ENCODE data around the gene TANGO2. TPM values are rescaled to one million over a fixed set of nuclear protein-coding genes. Genes with fewer than 3 reads are reported as not detected.
A peak's percentile ranks its signal among the peaks of the same experiment; 100 is the strongest.

TANGO2 gene
- total and polyA plus RNA-seq, 2 experiments from 2014 or later, result 18.7 to 21.9 TPM

- H3K36me3 ChIP-seq, result no peaks in the 10 kb centered on the region
These were observed 47.2 kb upstream of the TANGO2 start for GRCh38 chr22:19973551-19974267.

DNA sequence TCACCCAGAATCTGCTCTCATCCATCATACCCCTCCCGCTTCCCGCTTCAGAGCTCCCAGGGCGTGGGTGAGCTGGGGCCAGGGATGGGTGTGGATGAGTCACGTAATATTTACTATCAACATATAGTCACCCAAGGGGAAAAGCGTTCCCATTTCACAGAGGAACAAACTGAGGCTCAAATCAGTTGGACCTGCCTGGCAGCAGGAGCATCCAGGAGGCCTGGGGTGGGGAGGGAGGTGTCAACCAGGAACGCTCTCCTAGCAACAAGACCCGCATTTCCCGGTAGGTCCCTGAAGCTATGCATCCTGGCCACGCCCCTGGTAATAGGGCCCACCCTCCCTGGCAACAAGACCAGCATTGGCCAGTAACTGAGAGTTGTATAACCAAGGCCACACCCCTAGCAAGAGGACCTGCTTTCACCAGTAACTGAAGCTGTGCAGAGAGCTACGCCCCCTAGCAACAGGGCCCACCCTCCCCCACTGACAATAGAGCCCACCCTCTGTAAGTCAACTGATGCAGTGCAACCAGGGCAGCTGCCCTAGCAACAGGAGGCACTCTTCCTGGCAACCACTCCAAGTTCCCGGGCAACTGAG is 46.5 kb upstream of the TANGO2 start:
- DNase-seq (ENCODE audit: low read depth in 1 of 2, low spot score in 1 of 2), result peak; percentile 62 to 68
- H3K27ac ChIP-seq, result no peak overlapping the region
- no peaks in the 10 kb centered on the region for H3K4me1 ChIP-seq (ENCODE audit: low read depth)
- no peak for TF ChIP-seq CTCF (IDR thresholded peaks at IDR 0.05; ENCODE audit: low read depth, low read length)
- H3K9me3 ChIP-seq (ENCODE audit: low read depth), result no peaks in the 10 kb centered on the region
- H3K36me3 ChIP-seq, result no peaks in the 10 kb centered on the region
- H3K27me3 ChIP-seq, result no peaks in the 10 kb centered on the region
- no peak overlapping the region for H3K4me3 ChIP-seq

More at GRCh38 chr22:19973551-19974267, 47.2 kb upstream of the TANGO2 start:
- no peak for DNase-seq (ENCODE audit: low read depth in 1 of 2, low spot score in 1 of 2)
- H3K4me3 ChIP-seq, result no peak overlapping the region
- no peaks in the 10 kb centered on the region for H3K4me1 ChIP-seq (ENCODE audit: low read depth)
- no peak for TF ChIP-seq CTCF (IDR thresholded peaks at IDR 0.05; ENCODE audit: low read depth, low read length)
- no peaks in the 10 kb centered on the region for H3K9me3 ChIP-seq (ENCODE audit: low read depth)
- no peaks in the 10 kb centered on the region for H3K27me3 ChIP-seq
- no peak overlapping the region for H3K27ac ChIP-seq

DNA sequence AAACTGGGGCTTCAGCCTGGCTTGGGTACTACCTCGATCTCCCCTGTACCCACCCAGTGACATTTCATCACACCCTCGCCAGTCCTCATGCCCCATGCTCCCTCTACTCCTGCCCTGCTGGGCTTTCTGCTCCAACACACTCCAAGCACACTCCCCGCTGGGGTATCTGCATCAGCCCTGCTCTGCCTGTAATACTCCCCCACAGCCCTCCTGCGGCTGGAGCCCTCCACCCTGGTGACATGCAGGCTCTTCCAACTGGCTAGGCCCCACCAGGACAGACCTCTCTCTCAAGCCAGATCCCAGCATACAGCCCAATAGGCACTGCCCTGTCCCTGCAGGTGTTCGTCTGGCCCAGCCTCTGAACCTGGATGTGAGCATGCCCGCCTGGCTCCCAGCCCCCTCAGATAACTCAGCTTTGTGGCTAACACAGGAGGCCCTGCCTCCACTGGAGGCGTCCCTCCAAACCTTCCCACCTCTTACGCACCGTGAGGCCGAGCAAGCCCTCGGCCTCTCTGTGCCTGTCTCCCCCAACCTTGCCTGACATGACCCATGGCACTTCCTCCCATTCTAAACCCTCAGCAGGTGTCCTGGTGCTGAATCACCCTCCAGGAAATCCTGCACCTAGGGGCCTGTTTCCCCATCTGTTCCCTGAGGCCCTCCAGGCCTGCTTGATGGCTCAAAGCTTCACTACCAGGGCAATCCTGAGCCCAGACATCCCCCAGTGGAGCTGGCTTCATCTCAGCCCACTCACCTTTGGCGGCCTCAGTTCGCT is 45.8 kb upstream of the TANGO2 start:
- no peak overlapping the region for H3K4me3 ChIP-seq
- H3K36me3 ChIP-seq, result peaks cover 3% of the 10 kb centered on the region
- no peak overlapping the region for H3K27ac ChIP-seq
- no peak for TF ChIP-seq CTCF (IDR thresholded peaks at IDR 0.05; ENCODE audit: low read depth, low read length)
- H3K4me1 ChIP-seq (ENCODE audit: low read depth), result no peaks in the 10 kb centered on the region
- no peaks in the 10 kb centered on the region for H3K27me3 ChIP-seq
- no peaks in the 10 kb centered on the region for H3K9me3 ChIP-seq (ENCODE audit: low read depth)
- DNase-seq (ENCODE audit: low read depth in 1 of 2, low spot score in 1 of 2), result no peak

- no peaks in the 10 kb centered on the region for H3K9me3 ChIP-seq (ENCODE audit: low read depth)
- no peaks in the 10 kb centered on the region for H3K27me3 ChIP-seq
- H3K27ac ChIP-seq, result no peak overlapping the region
- TF ChIP-seq CTCF (IDR thresholded peaks at IDR 0.05; ENCODE audit: low read depth, low read length), result no peak
- no peak for DNase-seq (ENCODE audit: low read depth in 1 of 2, low spot score in 1 of 2)
- H3K4me3 ChIP-seq, result no peak overlapping the region
- H3K4me1 ChIP-seq (ENCODE audit: low read depth), result no peaks in the 10 kb centered on the region
- H3K36me3 ChIP-seq, result peaks cover 3% of the 10 kb centered on the region
These were observed 45.2 kb upstream of the TANGO2 start for GRCh38 chr22:19975707-19976035.

DNA sequence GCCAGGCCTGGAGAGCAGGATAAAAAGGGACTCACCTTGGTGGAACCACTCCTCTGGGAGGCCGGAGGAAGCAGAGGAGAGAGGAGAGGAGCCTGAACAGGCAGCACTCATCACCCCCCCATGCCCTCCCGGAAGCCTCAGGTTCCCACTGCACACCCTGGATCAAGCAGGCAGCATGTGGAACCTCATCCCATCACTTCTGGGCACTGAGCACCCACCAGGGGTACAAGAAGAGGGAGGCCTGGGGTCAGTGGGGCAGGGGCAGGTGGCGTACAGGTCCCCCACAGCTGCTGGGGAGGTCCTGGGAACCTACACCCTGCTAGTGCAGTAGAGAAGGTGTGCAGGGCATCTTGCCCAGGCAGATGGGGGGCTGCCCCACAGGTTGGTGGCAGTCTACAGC is 44.2 kb upstream of the TANGO2 start:
- Histone ChIP-seq H3K27ac (no peak overlapping the region), H3K4me3 (no peak overlapping the region), H3K9me3 (ENCODE audit: low read depth) (no peaks in the 10 kb centered on the region), H3K27me3 (no peaks in the 10 kb centered on the region), H3K4me1 (ENCODE audit: low read depth) (no peaks in the 10 kb centered on the region), H3K36me3 (peaks cover 3% of the 10 kb centered on the region)
- no peak for DNase-seq (ENCODE audit: low read depth in 1 of 2, low spot score in 1 of 2)
- no peak for TF ChIP-seq CTCF (IDR thresholded peaks at IDR 0.05; ENCODE audit: low read depth, low read length)

Measured in cardiac muscle cell (in vitro differentiated cells and primary cell).